Ascending aorta (tissue), 2 donors: ENCODE measurements around the gene LMCD1. TPM values are rescaled to one million over a fixed set of nuclear protein-coding genes. Genes with fewer than 3 reads are reported as not detected.

ENCODE experiments used
- DNase-seq, 2 donors: peaks; one replicate each; pipeline ENCODE4 v3.0.0-alpha.2; 2019; ENCODE audit warnings: low spot score in 2 of 2
- H3K27ac ChIP-seq, 2 donors: fragments of 200-600 bp; sonication (generic); one replicate each; pipeline ENCODE4 v1.5.1; 2016 to 2017; ENCODE audit warnings: mild to moderate bottlenecking in 1 of 2
- H3K27me3 ChIP-seq: fragments of 200-600 bp; sonication (generic); one replicate; pipeline ENCODE4 v1.5.1; 2017
- H3K36me3 ChIP-seq, 2 donors: fragments of 200-600 bp; sonication (generic); one replicate each; pipeline ENCODE4 v1.5.1; 2016
- H3K4me1 ChIP-seq, 2 donors: fragments of 200-600 bp; sonication (generic); one replicate each; pipeline ENCODE4 v1.5.1; 2016 to 2017; ENCODE audit warnings: mild to moderate bottlenecking in 1 of 2
- H3K4me3 ChIP-seq, 2 donors: fragments of 200-600 bp; sonication (generic); one replicate each; pipeline ENCODE4 v1.5.1; 2016 to 2017; ENCODE audit warnings: mild to moderate bottlenecking in 1 of 2
- H3K9me3 ChIP-seq, 2 donors: fragments of 200-600 bp; sonication (generic); one replicate each; pipeline ENCODE4 v1.5.1; 2016
- intact Hi-C: fragments of 100-400 bp; cut with DNase I; formaldehyde crosslinking; loops from one replicate; pipeline ENCODE4 v1.15.1; 2023
- total RNA-seq: library from RNA; depleted of rRNA; stranded (reverse); fragments of >200 nt; gene quantifications from one replicate; pipeline ENCODE4 v1.1.0, GENCODE V29; 2016
- TF ChIP-seq, protein P1 (sequence below), 3 experiments: fragments of 200-600 bp in 2 of 3; fragments of 450-650 bp in 1 of 3; sonication (generic) in 2 of 3; IDR thresholded peaks; one replicate each; pipeline ENCODE4 v1.5.1; 2016 to 2019; ENCODE audit warnings: antibody characterized with exemption in 3 of 3, mild to moderate bottlenecking in 1 of 3, moderate library complexity in 1 of 3

The LMCD1 gene
- total RNA-seq, 1 donor from 2014 or later = 634 TPM

DNA sequence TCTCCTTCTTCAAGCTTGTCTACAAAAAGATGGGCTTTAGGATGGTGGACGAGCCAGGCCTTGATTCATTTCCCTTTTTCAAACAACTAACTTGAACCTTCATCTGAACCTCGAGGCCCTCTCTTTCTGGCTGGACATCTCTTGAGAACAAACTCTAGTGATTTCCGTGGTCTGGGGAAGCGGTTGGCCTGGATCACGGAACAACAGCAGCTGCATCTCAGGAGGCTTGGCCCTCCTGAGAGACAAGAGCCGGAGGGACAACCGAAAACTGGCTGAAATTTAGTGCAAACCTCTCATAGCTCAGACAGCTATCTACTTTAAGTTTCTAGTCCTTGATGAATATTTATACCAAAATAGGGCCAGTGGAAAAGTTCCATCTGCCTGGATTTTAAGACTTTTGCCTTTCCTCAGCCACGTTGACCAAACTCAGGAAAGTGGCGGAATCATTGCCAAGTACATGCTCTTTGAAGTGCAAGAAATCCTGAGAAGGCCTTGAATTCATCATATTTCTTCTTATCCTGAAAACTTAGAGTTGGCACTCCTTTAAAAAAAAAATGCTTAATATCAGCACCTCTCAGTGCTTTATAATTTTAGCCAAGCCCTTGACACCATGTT, 14.5 kb downstream of the LMCD1 start:
- H3K4me1 ChIP-seq = peaks cover 14 to 70% of the 10 kb centered on the region in 2 donors
- H3K27me3 ChIP-seq = no peaks in the 10 kb centered on the region
- H3K36me3 ChIP-seq = peaks cover 37 to 92% of the 10 kb centered on the region in 2 donors
- DNase-seq = no peak
- no peaks in the 10 kb centered on the region for H3K9me3 ChIP-seq
- TF ChIP-seq, protein P1, sequence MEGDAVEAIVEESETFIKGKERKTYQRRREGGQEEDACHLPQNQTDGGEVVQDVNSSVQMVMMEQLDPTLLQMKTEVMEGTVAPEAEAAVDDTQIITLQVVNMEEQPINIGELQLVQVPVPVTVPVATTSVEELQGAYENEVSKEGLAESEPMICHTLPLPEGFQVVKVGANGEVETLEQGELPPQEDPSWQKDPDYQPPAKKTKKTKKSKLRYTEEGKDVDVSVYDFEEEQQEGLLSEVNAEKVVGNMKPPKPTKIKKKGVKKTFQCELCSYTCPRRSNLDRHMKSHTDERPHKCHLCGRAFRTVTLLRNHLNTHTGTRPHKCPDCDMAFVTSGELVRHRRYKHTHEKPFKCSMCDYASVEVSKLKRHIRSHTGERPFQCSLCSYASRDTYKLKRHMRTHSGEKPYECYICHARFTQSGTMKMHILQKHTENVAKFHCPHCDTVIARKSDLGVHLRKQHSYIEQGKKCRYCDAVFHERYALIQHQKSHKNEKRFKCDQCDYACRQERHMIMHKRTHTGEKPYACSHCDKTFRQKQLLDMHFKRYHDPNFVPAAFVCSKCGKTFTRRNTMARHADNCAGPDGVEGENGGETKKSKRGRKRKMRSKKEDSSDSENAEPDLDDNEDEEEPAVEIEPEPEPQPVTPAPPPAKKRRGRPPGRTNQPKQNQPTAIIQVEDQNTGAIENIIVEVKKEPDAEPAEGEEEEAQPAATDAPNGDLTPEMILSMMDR (IDR thresholded peaks at IDR 0.05) = no peak
- H3K27ac ChIP-seq = peak overlapping the region; percentile 65 to 70
- intact Hi-C loops = no loop called here
- peak overlapping the region; percentile 6 to 32 for H3K4me3 ChIP-seq

DNA sequence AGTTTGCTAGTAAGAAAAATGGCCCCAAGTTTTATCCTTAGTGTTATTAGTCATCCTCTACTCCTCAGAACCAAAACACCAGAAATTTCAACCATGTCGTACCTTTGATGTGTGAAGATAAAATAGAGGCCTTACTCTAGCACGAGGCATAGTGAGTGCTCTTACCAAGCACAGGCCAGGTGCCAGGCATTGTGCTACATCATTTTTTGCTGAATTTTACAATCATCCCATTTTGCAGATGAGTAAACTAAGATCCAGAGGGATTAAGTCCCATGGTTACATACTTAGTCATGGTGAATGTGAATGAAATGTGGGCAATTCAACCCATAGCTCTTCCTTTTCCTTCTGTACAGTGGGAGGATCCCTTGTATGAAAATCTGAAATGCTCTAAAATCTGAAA, 15.2 kb downstream of the LMCD1 start:
- intact Hi-C loops = no loop called here
- Histone ChIP-seq H3K36me3 (peaks cover 34 to 92% of the 10 kb centered on the region in 2 donors), H3K4me3 (peak overlapping the region in 1 of 2 donors; percentile 32), H3K9me3 (no peaks in the 10 kb centered on the region), H3K4me1 (peaks cover 14 to 72% of the 10 kb centered on the region in 2 donors), H3K27me3 (no peaks in the 10 kb centered on the region), H3K27ac (peak overlapping the region; percentile 65 to 70)
- no peak for DNase-seq
- TF ChIP-seq, protein P1 (IDR thresholded peaks at IDR 0.05) = no peak

DNA sequence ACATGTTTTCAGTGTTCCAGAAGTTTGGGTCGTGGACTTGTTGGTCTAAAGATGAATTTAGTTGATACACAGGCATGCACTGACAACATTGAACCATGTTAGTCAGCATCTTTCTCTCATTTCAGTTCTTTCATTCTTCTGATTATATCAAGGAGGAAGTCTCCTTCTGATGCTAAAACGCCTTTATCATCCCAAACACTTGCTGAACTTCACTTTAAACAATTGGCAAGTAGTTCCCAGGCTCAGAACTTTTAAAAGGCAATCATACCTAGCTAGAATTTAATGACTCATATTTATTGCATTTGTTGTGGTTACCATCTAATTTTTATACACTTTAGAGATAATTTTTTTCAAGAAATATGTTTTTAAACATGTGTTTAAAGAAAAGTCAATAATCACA, 15.9 kb downstream of the LMCD1 start:
- Histone ChIP-seq H3K27ac (peak overlapping the region; percentile 65 to 70), H3K4me3 (no peak overlapping the region), H3K9me3 (no peaks in the 10 kb centered on the region), H3K36me3 (peaks cover 34 to 92% of the 10 kb centered on the region in 2 donors), H3K4me1 (peaks cover 14 to 74% of the 10 kb centered on the region in 2 donors), H3K27me3 (no peaks in the 10 kb centered on the region)
- DNase-seq = no peak
- intact Hi-C loops = no loop called here
- TF ChIP-seq, protein P1 (IDR thresholded peaks at IDR 0.05) = no peak

DNA sequence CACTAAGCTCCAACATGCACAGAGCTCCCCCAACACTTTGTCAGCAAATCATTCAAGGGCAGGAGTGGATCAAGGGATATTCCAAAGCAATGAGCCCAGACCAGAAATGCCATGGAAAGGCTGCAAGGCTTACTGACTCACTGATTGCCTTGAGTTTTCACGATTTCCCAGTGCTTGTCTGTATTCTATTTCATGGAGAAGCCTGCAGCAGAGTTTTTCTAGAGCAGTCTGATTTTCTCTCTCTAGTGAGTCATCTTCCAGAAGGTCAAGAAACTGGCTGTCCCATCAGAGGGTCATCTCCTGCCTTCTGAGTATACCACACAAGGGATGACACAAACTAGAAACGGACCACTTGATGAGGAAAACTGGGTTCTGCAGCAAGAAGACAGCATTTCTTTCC, 16.5 kb downstream of the LMCD1 start:
- intact Hi-C loops = no loop called here
- H3K36me3 ChIP-seq = peaks cover 33 to 92% of the 10 kb centered on the region in 2 donors
- peak overlapping the region in 1 of 2 donors; percentile 33 for H3K4me3 ChIP-seq
- no peak for DNase-seq
- H3K27me3 ChIP-seq = no peaks in the 10 kb centered on the region
- H3K27ac ChIP-seq = peak overlapping the region; percentile 60 to 70
- TF ChIP-seq, protein P1 (IDR thresholded peaks at IDR 0.05) = no peak
- H3K9me3 ChIP-seq = no peaks in the 10 kb centered on the region
- peaks cover 14 to 76% of the 10 kb centered on the region in 2 donors for H3K4me1 ChIP-seq

DNA sequence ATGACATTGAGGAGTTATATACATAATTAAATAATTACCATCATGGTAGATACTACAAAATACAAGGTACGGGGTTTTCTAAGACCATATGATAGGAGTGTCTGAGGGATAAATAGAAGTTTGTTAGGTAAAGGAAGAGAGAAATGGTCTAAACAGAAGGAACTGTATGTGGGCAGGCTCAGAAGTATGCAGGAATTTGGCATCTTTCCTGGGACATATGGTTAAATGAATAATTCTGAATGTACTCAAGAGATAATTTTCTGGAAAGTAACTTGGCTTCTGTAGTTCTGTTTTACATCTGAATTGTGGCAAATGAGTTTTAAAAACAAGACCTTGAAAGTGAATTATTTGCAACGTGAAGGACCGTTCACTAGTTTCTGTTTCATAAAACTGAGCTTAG, 17.5 kb downstream of the LMCD1 start:
- intact Hi-C loops = no loop called here
- Histone ChIP-seq H3K4me3 (peak overlapping the region in 1 of 2 donors; percentile 33), H3K27ac (peak overlapping the region; percentile 68 to 70), H3K36me3 (peaks cover 28 to 92% of the 10 kb centered on the region in 2 donors), H3K4me1 (peaks cover 19 to 85% of the 10 kb centered on the region in 2 donors), H3K27me3 (no peaks in the 10 kb centered on the region), H3K9me3 (no peaks in the 10 kb centered on the region)
- TF ChIP-seq, protein P1 (IDR thresholded peaks at IDR 0.05) = no peak
- DNase-seq = no peak
